Upper lobe of left lung (tissue), 4 donors: ENCODE results near the gene VEZT.

ENCODE experiments used
- EP300 ChIP-seq, 4 donors: sonication (generic); formaldehyde crosslinking; IDR thresholded peaks; one replicate each; pipeline ENCODE4 v1.5.1; 2017; ENCODE audit warnings: antibody characterized with exemption in 4 of 4, control low read depth in 2 of 4
- POLR2A ChIP-seq, 4 donors: fragments of 450-650 bp; IDR thresholded peaks; one replicate each; pipeline ENCODE4 v1.5.1; 2016 to 2017; ENCODE audit warnings: antibody characterized with exemption in 4 of 4, mild to moderate bottlenecking in 2 of 4
- POLR2AphosphoS5 ChIP-seq, 2 donors: sonication (generic); formaldehyde crosslinking; IDR thresholded peaks; one replicate each; pipeline ENCODE4 v1.5.1; 2017; ENCODE audit warnings: antibody characterized with exemption in 2 of 2
- TF ChIP-seq, protein P1 (sequence below), 6 experiments: fragments of 450-650 bp in 4 of 6; fragments of 200-600 bp in 2 of 6; sonication (generic) in 2 of 6; IDR thresholded peaks; one replicate each; pipeline ENCODE4 v1.5.1; 2016 to 2019; ENCODE audit warnings: antibody characterized with exemption in 6 of 6

DNA sequence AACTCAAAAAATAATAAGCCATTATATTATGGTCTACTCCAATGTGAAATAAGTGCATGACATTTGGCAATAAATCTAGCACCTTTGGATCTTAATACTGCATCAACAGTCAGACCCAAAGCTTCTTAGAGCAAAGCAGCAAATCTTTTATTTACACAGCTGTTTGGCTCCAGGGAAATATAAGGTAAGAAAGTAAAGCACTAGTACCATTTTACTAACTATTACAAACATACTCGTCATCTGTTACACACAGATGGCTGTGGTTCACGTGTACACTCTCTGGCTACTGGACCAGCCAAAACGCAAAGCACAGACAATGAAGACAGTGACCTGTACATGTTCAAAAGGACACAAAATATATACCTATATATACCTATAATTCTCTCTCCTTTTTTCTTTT lies 3.1 kb upstream of the VEZT start:
- TF ChIP-seq, protein P1, sequence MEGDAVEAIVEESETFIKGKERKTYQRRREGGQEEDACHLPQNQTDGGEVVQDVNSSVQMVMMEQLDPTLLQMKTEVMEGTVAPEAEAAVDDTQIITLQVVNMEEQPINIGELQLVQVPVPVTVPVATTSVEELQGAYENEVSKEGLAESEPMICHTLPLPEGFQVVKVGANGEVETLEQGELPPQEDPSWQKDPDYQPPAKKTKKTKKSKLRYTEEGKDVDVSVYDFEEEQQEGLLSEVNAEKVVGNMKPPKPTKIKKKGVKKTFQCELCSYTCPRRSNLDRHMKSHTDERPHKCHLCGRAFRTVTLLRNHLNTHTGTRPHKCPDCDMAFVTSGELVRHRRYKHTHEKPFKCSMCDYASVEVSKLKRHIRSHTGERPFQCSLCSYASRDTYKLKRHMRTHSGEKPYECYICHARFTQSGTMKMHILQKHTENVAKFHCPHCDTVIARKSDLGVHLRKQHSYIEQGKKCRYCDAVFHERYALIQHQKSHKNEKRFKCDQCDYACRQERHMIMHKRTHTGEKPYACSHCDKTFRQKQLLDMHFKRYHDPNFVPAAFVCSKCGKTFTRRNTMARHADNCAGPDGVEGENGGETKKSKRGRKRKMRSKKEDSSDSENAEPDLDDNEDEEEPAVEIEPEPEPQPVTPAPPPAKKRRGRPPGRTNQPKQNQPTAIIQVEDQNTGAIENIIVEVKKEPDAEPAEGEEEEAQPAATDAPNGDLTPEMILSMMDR (IDR thresholded peaks at IDR 0.05): no peak
- TF ChIP-seq POLR2AphosphoS5 (IDR thresholded peaks at IDR 0.05) (no peak), EP300 (IDR thresholded peaks at IDR 0.05) (no peak), POLR2A (IDR thresholded peaks at IDR 0.05) (no peak)
